Measurements from ENCODE around the gene BMPR1A.

- no peak for TF ChIP-seq CREB5 (CRISPR knock-in tag; IDR thresholded peaks at IDR 0.05; ENCODE audit: low read depth)
- TF ChIP-seq ZNF8 (CRISPR knock-in tag; IDR thresholded peaks at IDR 0.05): no peak
- TF ChIP-seq TOX (CRISPR knock-in tag; IDR thresholded peaks at IDR 0.05; ENCODE audit: borderline replicate concordance): no peak
- TF ChIP-seq ZFP30 (CRISPR knock-in tag; IDR thresholded peaks at IDR 0.05): no peak
- no peak for TF ChIP-seq PATZ1 (CRISPR knock-in tag; IDR thresholded peaks at IDR 0.05; ENCODE audit: borderline replicate concordance)
- no peak for TF ChIP-seq ZNF565 (CRISPR knock-in tag; conservative IDR thresholded peaks at IDR 0.05; ENCODE audit: low read depth)
- no peak for TF ChIP-seq ZC3H10 (CRISPR knock-in tag; IDR thresholded peaks at IDR 0.05)
- TF ChIP-seq RARB (CRISPR knock-in tag; IDR thresholded peaks at IDR 0.05): no peak
- no peak for TF ChIP-seq ZFP3 (CRISPR knock-in tag; IDR thresholded peaks at IDR 0.05)
- no peak for TF ChIP-seq GLIS3 (CRISPR knock-in tag; IDR thresholded peaks at IDR 0.05)
- no peak for TF ChIP-seq SNAI2 (CRISPR knock-in tag; IDR thresholded peaks at IDR 0.05)
- TF ChIP-seq OSR1 (CRISPR knock-in tag; IDR thresholded peaks at IDR 0.05): no peak
- no peak for TF ChIP-seq BACH2 (CRISPR knock-in tag; IDR thresholded peaks at IDR 0.05; ENCODE audit: borderline replicate concordance)
These were observed 28.6 kb downstream of the BMPR1A start for GRCh38 chr10:86785037-86785436.

Data from SK-N-SH treated with all-trans-retinoic acid at 6 μM for 48 hours (cell line).